Fibroblast of lung (primary cell): ENCODE data around the gene CYP2C9. TPM values are rescaled to one million over a fixed set of nuclear protein-coding genes. Genes with fewer than 3 reads are reported as not detected.
"Not testable (repeated sequence)": the region's sequence is repeated elsewhere in the genome, so short reads cannot be mapped to it uniquely, and the experiment has no call there.

Experiments
- DNase-seq, 2 donors: peaks; one replicate each; pipeline versions ENCODE4 v3.0.0 to v3.0.0-alpha.2; 2010; ENCODE audit warnings: low read depth in 2 of 2
- H2AFZ ChIP-seq: 2 replicates; pipeline ENCODE4 v1.5.1; 2012; ENCODE audit warnings: low read length, control low read depth, inconsistent platforms
- H3K27ac ChIP-seq: 2 replicates; pipeline ENCODE4 v1.5.1; 2011; ENCODE audit warnings: low read length, control low read depth; ENCODE audit not compliant: insufficient read depth
- H3K27me3 ChIP-seq: 2 replicates; pipeline ENCODE4 v1.5.1; 2011; ENCODE audit warnings: mild to moderate bottlenecking, low read length; ENCODE audit not compliant: control insufficient read depth, insufficient read depth
- H3K36me3 ChIP-seq: 2 replicates; pipeline ENCODE4 v1.5.1; 2011; ENCODE audit warnings: low read length; ENCODE audit not compliant: control insufficient read depth, insufficient read depth
- H3K4me1 ChIP-seq: 2 replicates; pipeline ENCODE4 v1.5.1; 2011; ENCODE audit warnings: low read length; ENCODE audit not compliant: control insufficient read depth, insufficient read depth; ENCODE audit errors: extremely low read depth
- H3K4me2 ChIP-seq: 2 replicates; pipeline ENCODE4 v1.5.1; 2011; ENCODE audit warnings: low read length, control low read depth; ENCODE audit not compliant: insufficient read depth; ENCODE audit errors: extremely low read depth
- H3K4me3 ChIP-seq, 4 experiments: fragments of 200-600 bp in 1 of 4; sonication (generic) in 1 of 4; replicated peaks in 1 of 4; 2 replicates each; pipeline ENCODE4 v1.5.1; 2011 to 2016; ENCODE audit warnings: low read length in 4 of 4, low read depth in 3 of 4, mild to moderate bottlenecking in 3 of 4, control low read depth in 2 of 4, inconsistent platforms in 1 of 4, mixed read lengths in 1 of 4; ENCODE audit not compliant: insufficient read depth in 1 of 4; ENCODE audit errors: control extremely low read depth in 1 of 4
- H3K79me2 ChIP-seq: 2 replicates; pipeline ENCODE4 v1.5.1; 2012; ENCODE audit warnings: mild to moderate bottlenecking, low read length, inconsistent platforms; ENCODE audit not compliant: control insufficient read depth, insufficient read depth
- H3K9ac ChIP-seq: 2 replicates; pipeline ENCODE4 v1.5.1; 2011; ENCODE audit warnings: mild to moderate bottlenecking, low read length, control low read depth; ENCODE audit not compliant: insufficient read depth
- H3K9me3 ChIP-seq: 2 replicates; pipeline ENCODE4 v1.5.1; 2012; ENCODE audit warnings: low read depth, low read length; ENCODE audit not compliant: control insufficient read depth, insufficient read depth
- H4K20me1 ChIP-seq: 2 replicates; pipeline ENCODE4 v1.5.1; 2011; ENCODE audit warnings: low read length; ENCODE audit not compliant: control insufficient read depth, insufficient read depth; ENCODE audit errors: extremely low read depth
- CTCF ChIP-seq, 2 donors: IDR thresholded peaks in 1 of 2; conservative IDR thresholded peaks in 1 of 2; 1 replicate in 1 of 2; 2 replicates in 1 of 2; pipeline ENCODE4 v1.5.1; 2011 to 2012; ENCODE audit warnings: low read length in 2 of 2, control low read depth in 1 of 2, inconsistent platforms in 1 of 2, low read depth in 1 of 2, mild to moderate bottlenecking in 1 of 2
- EZH2 ChIP-seq: IDR thresholded peaks from 2 replicates; pipeline ENCODE4 v1.5.1; 2012; ENCODE audit warnings: low read length, control low read depth, mild to moderate bottlenecking; ENCODE audit errors: missing control alignments
- polyA plus RNA-seq, 2 donors: library from polyadenylated mRNA; depleted of rRNA in 1 of 2; stranded (reverse) in 1 of 2; unstranded in 1 of 2; fragments of >200 nt; gene quantifications; 2 replicates each; pipeline ENCODE4 v1.2.1, GENCODE V29; 2011 to 2012; ENCODE audit warnings: missing spikeins in 1 of 2
- total RNA-seq: library from RNA; depleted of rRNA; stranded (reverse); fragments of >200 nt; gene quantifications from 2 replicates; pipeline ENCODE4 v1.2.1, GENCODE V29; 2014

CYP2C9 gene
- total and polyA plus RNA-seq, 2 donors (not counting 1 experiment from before 2014, with no cell fraction given), result not detected

- Histone ChIP-seq H3K9me3 (no peaks in the 10 kb centered on the region), H3K4me2 (no peak overlapping the region), H4K20me1 (no peaks in the 10 kb centered on the region), H3K27ac (no peak overlapping the region), H3K4me1 (no peaks in the 10 kb centered on the region), H3K27me3 (no peaks in the 10 kb centered on the region), H3K79me2 (no peaks in the 10 kb centered on the region), H3K4me3 (no peak overlapping the region), H3K9ac (no peak overlapping the region), H3K36me3 (no peaks in the 10 kb centered on the region), H2AFZ (no peak overlapping the region)
- DNase-seq, result no peak
- no peak for TF ChIP-seq EZH2
- TF ChIP-seq CTCF (conservative IDR thresholded peaks at IDR 0.05 in 1 of 2, IDR thresholded peaks at IDR 0.05 in 1 of 2; ENCODE audit: low read depth in 1 of 2, low read length in 2 of 2), result no peak
Measured at GRCh38 chr10:94902080-94902479, 36.4 kb upstream of the CYP2C9 start.

GRCh38 chr10:94902570-94902969, 35.9 kb upstream of the CYP2C9 start:
- Histone ChIP-seq H3K27ac (no peak overlapping the region), H3K36me3 (no peaks in the 10 kb centered on the region), H3K9me3 (no peaks in the 10 kb centered on the region), H3K27me3 (no peaks in the 10 kb centered on the region), H3K4me2 (no peak overlapping the region), H4K20me1 (no peaks in the 10 kb centered on the region), H2AFZ (no peak overlapping the region), H3K4me1 (no peaks in the 10 kb centered on the region), H3K9ac (no peak overlapping the region), H3K79me2 (no peaks in the 10 kb centered on the region), H3K4me3 (no peak overlapping the region)
- DNase-seq, result no peak
- no peak for TF ChIP-seq EZH2
- no peak for TF ChIP-seq CTCF (conservative IDR thresholded peaks at IDR 0.05 in 1 of 2, IDR thresholded peaks at IDR 0.05 in 1 of 2; ENCODE audit: low read depth in 1 of 2, low read length in 2 of 2)

- H3K79me2 ChIP-seq, H3K4me2 ChIP-seq, H2AFZ ChIP-seq, H3K9ac ChIP-seq, H3K27ac ChIP-seq, H3K27me3 ChIP-seq, H4K20me1 ChIP-seq, H3K36me3 ChIP-seq, H3K4me3 ChIP-seq, DNase-seq, H3K4me1 ChIP-seq, H3K9me3 ChIP-seq: not testable (repeated sequence)
Measured at GRCh38 chr10:94904506-94905148, 33.8 kb upstream of the CYP2C9 start.
